NCI-H1417 treated with DMSO at 0.1 percent for 48 hours (cell line): Measurements from ENCODE around the gene PROM1.

Source experiments
- DNase-seq: peaks from one replicate; lab custom pipeline; 2025; lab: John Stamatoyannopoulos, UW

PROM1 gene

GRCh38 chr4:15942283-15942682 lies 141.5 kb downstream of the PROM1 start:
- DNase-seq: no peak

DNA sequence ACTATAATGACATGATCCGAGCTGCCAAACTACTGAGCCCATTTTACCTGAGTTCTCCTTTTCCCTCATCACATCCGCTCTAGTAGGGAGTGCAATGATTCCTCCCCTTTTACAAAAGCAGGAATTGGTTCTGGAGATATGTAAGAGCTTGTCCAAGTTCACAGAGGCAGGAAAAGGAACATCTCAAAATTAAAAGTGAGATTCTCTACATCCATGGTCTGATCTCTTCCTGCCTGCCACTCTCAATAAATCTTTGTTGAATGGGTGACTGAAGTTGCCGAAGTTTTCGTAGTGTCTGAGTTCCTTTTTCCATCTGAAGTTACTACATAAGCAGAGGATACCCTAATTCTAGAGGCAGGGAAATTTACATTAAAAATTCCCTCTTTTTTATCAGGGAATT lies 145.2 kb downstream of the PROM1 start, which contains the start of gene FGFBP1:
Gene FGFBP1 (minus strand): TSS at position 101 of the 400 bp plus-strand sequence. CDS start 2,108 bp downstream, outside the sequence.
- DNase-seq: no peak

- no peak for DNase-seq
Observed at GRCh38 chr4:15938182-15938581, 145.6 kb downstream of the PROM1 start.

DNA sequence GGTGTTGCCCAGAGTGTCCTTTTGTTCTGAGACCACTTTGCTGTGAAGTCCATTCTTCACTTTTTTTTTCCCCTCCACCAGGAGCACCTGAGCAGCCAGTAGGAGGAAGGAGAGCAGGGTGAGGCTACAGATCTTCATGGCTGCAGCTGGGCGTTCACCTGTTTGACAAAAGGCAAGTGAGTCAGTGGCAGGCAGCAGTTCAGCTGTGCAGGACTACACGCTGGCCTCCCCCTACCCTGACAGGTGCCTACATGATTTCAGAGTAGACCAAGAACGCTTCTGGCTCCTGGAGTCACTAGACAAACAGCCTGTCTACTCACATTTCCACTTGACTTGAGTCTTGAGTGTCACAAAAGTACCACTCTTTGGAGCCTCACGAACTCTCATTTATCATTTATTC lies 147.3 kb downstream of the PROM1 start:
- no peak for DNase-seq

DNA sequence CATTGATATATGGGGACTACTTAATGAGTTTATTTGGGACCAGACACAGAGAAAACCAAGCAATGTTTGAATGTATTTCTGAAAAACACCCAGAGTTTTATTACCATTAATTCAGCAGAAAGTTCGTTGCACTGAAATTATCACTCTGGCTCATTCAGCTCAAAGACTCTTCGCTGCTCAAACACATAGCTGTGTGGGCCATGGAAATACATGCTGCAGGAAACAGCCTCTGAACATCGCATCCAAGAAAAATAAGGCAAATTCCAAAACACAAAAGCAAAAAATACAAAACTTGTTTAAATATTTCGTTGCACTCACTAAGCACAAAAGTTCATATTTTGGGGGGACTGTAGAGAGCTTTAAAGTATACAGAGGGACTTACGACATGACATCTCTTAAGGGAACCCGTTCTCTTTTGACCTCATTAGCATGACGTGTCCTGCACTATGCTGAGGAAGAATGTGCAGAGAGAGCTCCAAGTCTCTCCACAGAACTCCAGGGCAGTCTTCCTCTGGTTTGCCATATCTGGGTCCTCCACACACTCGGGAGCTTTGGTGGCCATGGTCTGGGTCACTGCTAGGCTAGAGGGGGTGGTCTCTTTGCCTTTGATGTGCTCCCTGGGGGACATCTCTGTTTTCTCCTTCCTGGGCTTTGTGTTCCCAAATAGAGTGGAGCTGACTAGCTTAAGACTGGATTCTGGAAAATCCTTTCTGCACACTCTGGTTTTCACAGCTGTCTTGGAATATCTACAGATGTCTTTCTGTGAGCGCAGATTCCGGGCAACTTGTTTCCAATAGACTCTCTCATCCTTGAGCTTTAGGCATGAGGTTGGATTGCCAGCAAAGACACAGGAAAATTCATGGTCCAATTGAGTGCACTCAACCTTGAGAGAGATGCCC lies 148.1 kb downstream of the PROM1 start:
- DNase-seq: no peak

DNA sequence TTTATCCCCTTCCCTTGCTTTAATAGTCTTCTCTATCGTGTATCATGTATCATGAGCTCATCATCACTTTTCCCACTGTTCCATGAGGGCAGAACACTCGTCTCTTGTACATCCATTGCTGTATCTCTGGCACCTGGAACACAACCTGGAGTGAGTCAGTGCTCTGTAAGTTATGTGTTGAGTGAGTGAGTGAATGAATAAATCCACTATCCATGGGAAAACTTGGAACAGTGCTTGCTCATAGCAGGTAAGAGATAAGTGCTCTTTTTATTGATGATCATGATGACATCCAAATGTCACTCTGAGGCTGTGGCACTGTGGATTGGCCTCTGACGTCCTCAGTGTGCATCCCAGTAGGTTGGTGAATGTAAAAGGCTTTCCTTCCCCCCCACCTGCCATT lies 149.6 kb downstream of the PROM1 start:
- DNase-seq: no peak

GRCh38 chr4:15931451-15932210 lies 152.2 kb downstream of the PROM1 start:
- DNase-seq: no peak

DNA sequence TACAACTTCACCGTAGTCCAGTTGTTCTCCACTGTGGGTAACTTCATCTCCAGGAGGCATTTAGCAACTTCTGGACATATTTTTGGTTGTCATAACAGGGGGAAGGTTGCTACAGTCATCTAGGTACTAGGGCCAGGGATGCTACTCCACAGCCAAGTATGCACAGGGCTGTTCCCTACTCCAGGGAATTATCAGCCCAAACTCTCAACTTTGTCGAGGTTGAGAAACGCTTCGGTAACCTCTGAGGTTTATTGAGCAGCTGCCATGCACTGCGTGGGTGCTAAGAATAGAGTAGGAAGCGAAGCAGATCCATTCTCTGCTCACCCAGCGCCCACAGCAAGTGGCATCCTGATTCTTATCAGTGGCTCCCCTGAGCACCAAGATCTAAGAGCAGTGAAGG lies 153.5 kb downstream of the PROM1 start:
- no peak for DNase-seq

DNA sequence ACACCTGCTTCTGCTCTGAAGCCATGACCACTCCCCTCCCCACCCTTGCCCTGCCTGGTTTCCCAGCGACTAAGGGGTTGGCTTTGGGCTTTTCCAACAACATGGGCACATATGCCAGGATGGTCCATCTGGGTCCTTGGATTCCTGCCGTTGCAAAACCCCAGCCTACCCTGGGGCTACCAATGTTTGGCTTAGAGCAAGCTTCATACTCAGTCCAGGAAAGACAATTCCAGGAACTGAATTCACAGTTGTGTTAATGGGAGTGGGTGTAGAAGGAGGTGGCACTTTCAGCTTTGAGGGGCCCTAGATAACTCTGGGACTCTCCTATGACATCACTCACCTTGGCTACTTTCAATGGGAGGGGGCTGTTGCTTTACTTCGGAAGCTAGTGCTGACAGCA lies 154.3 kb downstream of the PROM1 start:
- no peak for DNase-seq

DNA sequence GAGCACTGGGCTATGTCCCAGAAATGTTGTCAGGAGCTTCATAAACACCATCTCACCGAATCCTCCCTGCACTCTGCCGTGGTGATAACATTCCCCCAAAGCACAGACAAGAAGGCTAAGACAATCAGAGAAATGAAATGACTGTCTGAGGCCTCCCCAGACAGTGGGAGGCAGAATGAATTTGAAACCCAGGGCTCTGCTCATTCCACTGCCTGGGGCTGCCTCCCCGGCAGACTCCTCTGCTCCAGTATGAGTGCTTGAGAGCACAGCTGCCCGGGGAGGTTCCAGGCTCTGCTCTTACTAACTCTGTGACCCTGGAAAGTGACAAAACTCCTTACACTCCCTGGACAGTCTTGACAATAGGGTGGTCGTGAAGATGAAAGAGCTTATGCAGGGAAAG lies 154.9 kb downstream of the PROM1 start:
- no peak for DNase-seq

DNA sequence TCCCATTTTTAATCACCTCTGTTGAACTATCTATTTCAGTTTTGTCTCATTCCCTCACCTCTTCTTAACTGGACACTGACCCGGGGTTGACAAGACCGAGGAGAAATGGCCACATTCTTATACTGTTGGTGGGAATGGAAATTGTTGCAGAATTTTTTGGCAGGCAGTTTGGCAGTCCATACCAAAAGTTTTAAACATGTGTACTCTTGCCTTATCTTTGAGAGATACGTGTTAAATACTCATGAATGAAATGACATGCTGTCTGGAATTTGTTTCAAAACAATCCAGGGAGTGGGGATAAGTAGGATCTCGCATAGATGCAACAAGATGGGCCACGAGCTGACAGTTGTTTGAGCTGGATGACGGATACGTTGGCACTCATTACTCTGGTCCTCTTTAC lies 157.3 kb downstream of the PROM1 start:
- DNase-seq: no peak

DNA sequence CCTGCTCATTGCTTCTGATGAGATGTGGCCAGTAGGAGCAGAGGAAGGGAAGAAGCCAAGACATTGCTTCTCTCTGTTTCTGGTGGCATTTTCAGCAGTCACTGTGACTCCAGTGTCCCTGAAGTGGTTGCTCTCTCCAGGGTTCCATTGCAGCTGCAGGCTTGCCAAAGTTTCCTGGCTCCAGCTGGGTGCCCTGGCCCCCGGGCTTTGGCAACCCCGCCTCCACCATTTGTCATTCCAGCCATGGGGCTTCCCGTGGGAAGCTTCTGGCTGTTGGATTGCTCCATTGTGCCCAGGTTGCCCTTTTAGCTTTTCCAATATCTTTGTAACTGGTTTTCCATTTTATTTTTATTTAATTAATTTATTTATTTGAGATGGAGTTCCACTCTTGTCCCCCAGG lies 158.0 kb downstream of the PROM1 start:
- DNase-seq: no peak

- no peak for DNase-seq
Observed at GRCh38 chr4:15921592-15921932, 162.3 kb downstream of the PROM1 start.

- DNase-seq: no peak
Observed at GRCh38 chr4:15920723-15921591, 162.9 kb downstream of the PROM1 start.

- no peak for DNase-seq
Observed at GRCh38 chr4:15918484-15919129, 165.2 kb downstream of the PROM1 start.
